K562 (cell line): ENCODE results near the gene EPB41L2. TPM values are rescaled to one million over a fixed set of nuclear protein-coding genes. Genes with fewer than 3 reads are reported as not detected.

Experiments used
- ATAC-seq: fragments of 200-7000 bp; cut with Tn5 transposase; 3 replicates; pipeline ENCODE4 v1.9.1; 2020; ENCODE audit warnings: moderate library complexity
- BruUV-seq: library from RNA; stranded (reverse); fragments of 400-500 nt; replicated peaks from 2 replicates; lab custom pipeline; 2021; lab: Mats Ljungman, UMichigan
- CTCF ChIA-PET: fragments of 300-600 bp; formaldehyde crosslinking; extraction: SDS; loops from one replicate; lab custom pipeline; 2021; ENCODE audit warnings: low intra/inter-chr PET ratio; lab: Yijun Ruan, JAX
- POLR2A ChIA-PET: fragments of 300-600, 350-650 bp; sonication (Branson Sonifier 250); formaldehyde crosslinking; extraction: SDS; loops from one replicate; lab custom pipeline; 2021; ENCODE audit warnings: antibody characterized with exemption, inconsistent platforms; lab: Yijun Ruan, JAX
- DNase-seq, 4 experiments: peaks; one replicate each; pipeline versions ENCODE4 v3.0.0 to v3.0.0-alpha.2; 2011 to 2018; ENCODE audit warnings: low spot score in 3 of 4, mixed read lengths in 3 of 4; ENCODE audit errors: extremely low read depth in 1 of 4
- FAIRE-seq: peaks from 2 replicates; lab custom pipeline; 2011; peaks lifted over from hg19 to GRCh38; lab: Jason Lieb, UNC
- H2AFZ ChIP-seq: 2 replicates; pipeline ENCODE4 v1.6.0; 2011; ENCODE audit warnings: low read depth, low read length, control low read depth, inconsistent platforms
- H3K27ac ChIP-seq: fragments of 200-600 bp; 3 replicates; pipeline ENCODE4 v1.8.0; 2011; ENCODE audit warnings: low read depth, mild to moderate bottlenecking, control low read depth, inconsistent platforms, low read length, moderate library complexity, mixed read lengths; ENCODE audit errors: extremely low read depth
- H3K27me3 ChIP-seq, 2 experiments: fragments of 300-600 bp in 1 of 2; 2 replicates in 1 of 2; 3 replicates in 1 of 2; pipeline versions ENCODE4 v1.6.0 to v1.8.0; 2011; ENCODE audit warnings: inconsistent platforms in 2 of 2, low read length in 2 of 2, mild to moderate bottlenecking in 1 of 2, mixed read lengths in 1 of 2, moderate library complexity in 1 of 2; ENCODE audit not compliant: control insufficient read depth in 2 of 2, insufficient read depth in 2 of 2
- H3K36me3 ChIP-seq: fragments of 300-600 bp; 3 replicates; pipeline ENCODE4 v1.8.0; 2011; ENCODE audit warnings: mild to moderate bottlenecking, low read length, inconsistent platforms; ENCODE audit not compliant: control insufficient read depth, insufficient read depth
- H3K4me1 ChIP-seq, 2 experiments: fragments of 200-600 bp in 1 of 2; replicated peaks in 1 of 2; 2 replicates in 1 of 2; 3 replicates in 1 of 2; pipeline versions ENCODE4 v1.5.1 to v1.8.0; 2011; ENCODE audit warnings: inconsistent platforms in 2 of 2, low read length in 2 of 2, mild to moderate bottlenecking in 1 of 2, mixed read lengths in 1 of 2, moderate library complexity in 1 of 2; ENCODE audit not compliant: control insufficient read depth in 2 of 2, insufficient read depth in 2 of 2
- H3K4me2 ChIP-seq: 2 replicates; pipeline ENCODE4 v1.6.1; 2011; ENCODE audit warnings: low read length, control low read depth, inconsistent platforms, mixed read lengths; ENCODE audit not compliant: insufficient read depth
- H3K4me3 ChIP-seq: fragments of 200-600 bp; sonication (generic), shearing (Covaris generic); 2 replicates; pipeline ENCODE4 v1.5.1; 2016; ENCODE audit warnings: control low read depth, inconsistent platforms
- H3K79me2 ChIP-seq: fragments of 200-600 bp; 3 replicates; pipeline ENCODE4 v1.8.0; 2011; ENCODE audit warnings: low read length, inconsistent platforms; ENCODE audit not compliant: control insufficient read depth, insufficient read depth
- H3K9ac ChIP-seq, 2 experiments: 2 replicates each; pipeline versions ENCODE4 v1.6.0 to v1.6.1; 2011; ENCODE audit warnings: low read depth in 2 of 2, low read length in 2 of 2, control low read depth in 1 of 2, inconsistent platforms in 1 of 2, mild to moderate bottlenecking in 1 of 2, mixed read lengths in 1 of 2; ENCODE audit not compliant: insufficient read depth in 1 of 2
- H3K9me1 ChIP-seq: one replicate; pipeline ENCODE4 v1.6.0; 2011; ENCODE audit warnings: inconsistent platforms, mild to moderate bottlenecking, low read length, moderate library complexity; ENCODE audit not compliant: control insufficient read depth, insufficient read depth
- H3K9me3 ChIP-seq: replicated peaks from 2 replicates; pipeline ENCODE4 v1.5.1; 2011; ENCODE audit warnings: low read depth, low read length, inconsistent platforms; ENCODE audit not compliant: control insufficient read depth, insufficient read depth
- H4K20me1 ChIP-seq: replicated peaks from 2 replicates; pipeline ENCODE4 v1.6.1; 2011; ENCODE audit warnings: low read length, inconsistent platforms, mixed read lengths; ENCODE audit not compliant: control insufficient read depth, insufficient read depth
- FOXP4 ChIP-seq: sonication (generic); formaldehyde crosslinking; IDR thresholded peaks from 2 replicates; pipeline ENCODE4 v1.8.0; 2022; ENCODE audit warnings: mild to moderate bottlenecking, missing genetic modification reagents, borderline replicate concordance
- ILK ChIP-seq: fragments of 450-650 bp; IDR thresholded peaks from 2 replicates; pipeline ENCODE4 v1.6.1; 2016; ENCODE audit warnings: missing genetic modification characterization, low read depth, mild to moderate bottlenecking, missing compliant biosample characterization, moderate library complexity, borderline replicate concordance
- KDM4B ChIP-seq, 2 experiments: fragments of 450-650 bp in 1 of 2; sonication (generic) in 1 of 2; IDR thresholded peaks; 2 replicates each; pipeline ENCODE4 v1.6.1; 2016 to 2017; ENCODE audit warnings: borderline replicate concordance in 2 of 2, antibody characterized with exemption in 1 of 2, low read depth in 1 of 2, mild to moderate bottlenecking in 1 of 2
- MTA3 ChIP-seq: fragments of 450-650 bp; formaldehyde crosslinking; IDR thresholded peaks from 2 replicates; pipeline ENCODE4 v1.6.1; 2017; ENCODE audit warnings: mild to moderate bottlenecking, borderline replicate concordance
- SREBF2 ChIP-seq: sonication (generic); formaldehyde crosslinking; IDR thresholded peaks from 2 replicates; pipeline ENCODE4 v1.4.0; 2020; ENCODE audit warnings: mild to moderate bottlenecking, missing genetic modification reagents
- TAF1 ChIP-seq: IDR thresholded peaks from 2 replicates; pipeline ENCODE4 v1.6.1; 2011; ENCODE audit warnings: mild to moderate bottlenecking, low read length, moderate library complexity; ENCODE audit not compliant: insufficient read depth, control insufficient read depth, severe bottlenecking; ENCODE audit errors: extremely low read depth
- XRCC3 ChIP-seq: fragments of 450-650 bp; IDR thresholded peaks from 2 replicates; pipeline ENCODE4 v1.6.1; 2017; ENCODE audit warnings: mild to moderate bottlenecking, moderate library complexity
- ZC3H4 ChIP-seq: sonication (generic); formaldehyde crosslinking; IDR thresholded peaks from 2 replicates; pipeline ENCODE4 v1.9.0; 2021; ENCODE audit warnings: missing genetic modification reagents, borderline replicate concordance
- ZFPM2 ChIP-seq: fragments of 250-450 bp; sonication (Bioruptor Pico); IDR thresholded peaks from 2 replicates; pipeline ENCODE4 v1.5.1; 2022; ENCODE audit warnings: mild to moderate bottlenecking
- ZNF274 ChIP-seq: IDR thresholded peaks from 2 replicates; pipeline ENCODE4 v1.6.1; 2011; ENCODE audit warnings: low read depth, mild to moderate bottlenecking, low read length, moderate library complexity, borderline replicate concordance
- ZNF717 ChIP-seq: fragments of 250-450 bp; sonication (Bioruptor Pico); IDR thresholded peaks from 2 replicates; pipeline ENCODE4 v1.5.0; 2021
- ZNF830 ChIP-seq: fragments of 250-450 bp; sonication (Bioruptor Pico); IDR thresholded peaks from 2 replicates; pipeline ENCODE4 v1.5.0; 2021; ENCODE audit warnings: mild to moderate bottlenecking
- WGBS: fragments of 100-300 bp; shearing (Covaris generic); methylation state at CpG from one replicate; pipeline ENCODE4 v1.1.6; 2016; ENCODE audit warnings: low coverage, mixed read lengths; ENCODE audit not compliant: insufficient coverage; ENCODE audit errors: missing lambda C conversion rate; 5-methylcytosine and 5-hydroxymethylcytosine counted together
- in situ Hi-C: fragments of 300-500 bp; cut with MboI; formaldehyde crosslinking; loops from 4 replicates; pipeline ENCODE4 v1.15.0; 2018; ENCODE audit warnings: inconsistent platforms, mixed read lengths
- intact Hi-C: fragments of 100-400 bp; cut with micrococcal nuclease; formaldehyde crosslinking; loops from 2 replicates; pipeline ENCODE4 v1.14.2; 2022
- polyA plus RNA-seq, 8 experiments: library from polyadenylated mRNA; depleted of rRNA in 4 of 8; stranded (reverse) in 5 of 8; unstranded in 3 of 8; fragments of >200 nt; fragmentation: Nextera tagmentation in 2 of 8; fragmentation: Illumina TruSeq in 1 of 8; extraction: Ambion mirVana in 2 of 8; extraction: Trizol in 1 of 8; gene quantifications; 2 replicates each; pipeline versions ENCODE4 v1.2.1 to v1.2.3, GENCODE V29; 2011 to 2014; ENCODE audit warnings: inconsistent platforms in 1 of 8, missing spikeins in 1 of 8
- total RNA-seq, 7 experiments: library from RNA; depleted of rRNA in 6 of 7; stranded (reverse); fragments of >200 nt in 6 of 7; fragmentation: Illumina TruSeq in 2 of 7; extraction: Trizol in 2 of 7; gene quantifications; 2 replicates each; pipeline versions ENCODE4 v1.2.1 to v1.2.3, GENCODE V29; 2011 to 2021; ENCODE audit warnings: low replicate concordance in 1 of 7

The EPB41L2 gene
- total and polyA plus RNA-seq, 9 of the 15 experiments (the other 6 are each of a cell fraction or from before 2014, with no cell fraction given), result 5.1 to 53.6 (median 25.0) TPM

- 0 out of 3 replicates have a peak, but pooled peaks cover 2% of the 10 kb centered on the region for H3K36me3 ChIP-seq
- no TSS peak for BruUV-seq
- H3K4me2 ChIP-seq, result no peak overlapping the region
- 40% methylated on average over 10 of the region's 11 CpGs for WGBS
- H2AFZ ChIP-seq, result no peak overlapping the region
- DNase-seq (no peak), ATAC-seq (no peak), FAIRE-seq (no peak)
- CTCF ChIA-PET, result no interaction called here
- peaks cover 17% of the 10 kb centered on the region; the same call in 1 of the 3 replicates for H3K79me2 ChIP-seq
- in situ Hi-C loops (no loop called here), intact Hi-C loops (no loop called here)
- H3K9me1 ChIP-seq, result no peaks in the 10 kb centered on the region
- peaks cover 6% of the 10 kb centered on the region for H3K9me3 ChIP-seq
- POLR2A ChIA-PET, result no interaction called here
- H3K4me1 ChIP-seq, result no peaks in the 10 kb centered on the region
- no peak overlapping the region for H3K27ac ChIP-seq
- H3K4me3 ChIP-seq, result no peak overlapping the region
- TF ChIP-seq ZC3H4 (CRISPR knock-in tag), result no peak
- no peak for TF ChIP-seq KDM4B (IDR thresholded peaks at IDR 0.05; ENCODE audit: borderline replicate concordance in 2 of 2, low read depth in 1 of 2)
- no peak for TF ChIP-seq MTA3
- TF ChIP-seq ILK (tag), result no peak
- TF ChIP-seq ZFPM2 (CRISPR knock-in tag), result no peak
- TF ChIP-seq FOXP4 (CRISPR knock-in tag), result no peak
- TF ChIP-seq ZNF830 (CRISPR knock-in tag), result no peak
- TF ChIP-seq SREBF2 (CRISPR knock-in tag), result no peak
- TF ChIP-seq XRCC3, result no peak
- TF ChIP-seq ZNF274, result no peak
- TF ChIP-seq TAF1, result no peak
- no peak for TF ChIP-seq ZNF717 (CRISPR knock-in tag)
- TF ChIP-seq, all 486 proteins: peak for 0
- Histone ChIP-seq H3K9ac (no peak overlapping the region), H4K20me1 (no peaks in the 10 kb centered on the region), H3K27me3 (no peaks in the 10 kb centered on the region)
Measured at GRCh38 chr6:131053546-131054240, 9.4 kb downstream of the EPB41L2 start.
